Upper lobe of right lung (tissue), 1 donor: Measurements from ENCODE around the gene TMCC2. TPM values are rescaled to one million over a fixed set of nuclear protein-coding genes. Genes with fewer than 3 reads are reported as not detected.

Experiments used
- ATAC-seq: fragments of 200-7000 bp; cut with Tn5 transposase; one replicate; pipeline ENCODE4 v1.9.1; 2020; ENCODE audit warnings: mild to moderate bottlenecking, moderate library complexity
- DNase-seq: peaks from one replicate; pipeline ENCODE4 v3.0.0-alpha.2; 2020
- H3K27ac ChIP-seq: fragments of 200-600 bp; one replicate; pipeline ENCODE4 v1.8.0; 2022
- H3K27me3 ChIP-seq: fragments of 200-600 bp; one replicate; pipeline ENCODE4 v1.8.0; 2022; ENCODE audit warnings: mild to moderate bottlenecking
- H3K36me3 ChIP-seq: fragments of 200-600 bp; one replicate; pipeline ENCODE4 v1.8.0; 2022
- H3K4me1 ChIP-seq: fragments of 200-600 bp; one replicate; pipeline ENCODE4 v1.8.0; 2022
- H3K4me3 ChIP-seq: fragments of 200-600 bp; one replicate; pipeline ENCODE4 v1.8.0; 2022; ENCODE audit warnings: mild to moderate bottlenecking
- H3K9me3 ChIP-seq: fragments of 200-600 bp; one replicate; pipeline ENCODE4 v1.8.0; 2022
- CTCF ChIP-seq: fragments of 200-600 bp; IDR thresholded peaks from one replicate; pipeline ENCODE4 v1.8.0; 2022; ENCODE audit warnings: antibody characterized with exemption
- intact Hi-C: fragments of 100-400 bp; cut with DNase I; formaldehyde crosslinking; loops from one replicate; pipeline ENCODE4 v1.11.0; 2022
- total RNA-seq: library from RNA; stranded (reverse); fragmentation: NEBNext Ultra II Directional; extraction: Animal tissue kit (Norgen Biotek cat#: 25700); gene quantifications from one replicate; pipeline ENCODE4 v1.2.1, GENCODE V29; 2021
- donor health status: DM: no; HTN: yes; CAD: no; lungs with severe emphysema.

Gene TMCC2
- total RNA-seq, 1 donor from 2014 or later = 4.8 TPM

GRCh38 chr1:205236951-205237475 is 9.3 kb downstream of the TMCC2 start:
- Histone ChIP-seq H3K4me3 (no peak overlapping the region), H3K9me3 (no peaks in the 10 kb centered on the region), H3K36me3 (no peaks in the 10 kb centered on the region), H3K27me3 (no peaks in the 10 kb centered on the region), H3K27ac (no peak overlapping the region), H3K4me1 (peaks cover 29% of the 10 kb centered on the region)
- DNase-seq (peak; percentile 2), ATAC-seq (no peak)
- TF ChIP-seq CTCF = no peak
- intact Hi-C loops = no loop called here

GRCh38 chr1:205237526-205238484 is 10.1 kb downstream of the TMCC2 start:
- Histone ChIP-seq H3K27ac (peak overlapping the region; percentile 24), H3K36me3 (no peaks in the 10 kb centered on the region), H3K4me3 (no peak overlapping the region), H3K4me1 (peaks cover 29% of the 10 kb centered on the region), H3K9me3 (no peaks in the 10 kb centered on the region), H3K27me3 (no peaks in the 10 kb centered on the region)
- TF ChIP-seq CTCF = no peak
- intact Hi-C loops = no loop called here
- ATAC-seq (no peak), DNase-seq (peak; percentile 37)

- peak overlapping the region; percentile 30 for H3K27ac ChIP-seq
- intact Hi-C loops = no loop called here
- no peak for ATAC-seq
Measured at GRCh38 chr1:205239078-205239477, 11.3 kb downstream of the TMCC2 start.

GRCh38 chr1:205240118-205240517 is 12.4 kb downstream of the TMCC2 start:
- DNase-seq (peak; percentile 64), ATAC-seq (peak; percentile 51)
- Histone ChIP-seq H3K36me3 (no peaks in the 10 kb centered on the region), H3K27me3 (no peaks in the 10 kb centered on the region), H3K9me3 (no peaks in the 10 kb centered on the region), H3K4me3 (no peak overlapping the region), H3K4me1 (peaks cover 29% of the 10 kb centered on the region), H3K27ac (peak overlapping the region; percentile 30)
- intact Hi-C loops = no loop called here
- no peak for TF ChIP-seq CTCF

More at GRCh38 chr1:205239078-205239477, 11.3 kb downstream of the TMCC2 start:
- no peaks in the 10 kb centered on the region for H3K9me3 ChIP-seq
- no peaks in the 10 kb centered on the region for H3K36me3 ChIP-seq
- H3K4me3 ChIP-seq = no peak overlapping the region
- no peak for TF ChIP-seq CTCF
- peak; percentile 59 for DNase-seq
- peaks cover 29% of the 10 kb centered on the region for H3K4me1 ChIP-seq
- H3K27me3 ChIP-seq = no peaks in the 10 kb centered on the region

- Histone ChIP-seq H3K4me1 (peaks cover 27% of the 10 kb centered on the region), H3K4me3 (no peak overlapping the region), H3K27ac (no peak overlapping the region), H3K9me3 (no peaks in the 10 kb centered on the region), H3K27me3 (no peaks in the 10 kb centered on the region), H3K36me3 (no peaks in the 10 kb centered on the region)
- TF ChIP-seq CTCF = no peak
- ATAC-seq = no peak
- peak; percentile 20 for DNase-seq
- intact Hi-C loops = no loop called here
Measured at GRCh38 chr1:205240569-205240968, 12.8 kb downstream of the TMCC2 start.
